Suprapubic skin (tissue), 4 donors: ENCODE measurements around the gene AGBL5.

Experiments used
- EP300 ChIP-seq: sonication (generic); formaldehyde crosslinking; IDR thresholded peaks from one replicate; pipeline ENCODE4 v1.6.1; 2017; ENCODE audit warnings: antibody characterized with exemption
- POLR2A ChIP-seq, 2 donors: fragments of 450-650 bp; IDR thresholded peaks; one replicate each; pipeline ENCODE4 v1.6.1; 2017; ENCODE audit warnings: antibody characterized with exemption in 2 of 2, mild to moderate bottlenecking in 2 of 2, moderate library complexity in 2 of 2
- POLR2AphosphoS5 ChIP-seq, 3 donors: sonication (generic); formaldehyde crosslinking; IDR thresholded peaks; one replicate each; pipeline ENCODE4 v1.6.1; 2017; ENCODE audit warnings: antibody characterized with exemption in 3 of 3
- TF ChIP-seq, protein P1 (sequence below), 2 donors: fragments of 200-600 bp in 1 of 2; fragments of 450-650 bp in 1 of 2; sonication (generic) in 1 of 2; IDR thresholded peaks; one replicate each; pipeline ENCODE4 v1.5.1; 2016 to 2019; ENCODE audit warnings: antibody characterized with exemption in 2 of 2, mild to moderate bottlenecking in 1 of 2, moderate library complexity in 1 of 2

DNA sequence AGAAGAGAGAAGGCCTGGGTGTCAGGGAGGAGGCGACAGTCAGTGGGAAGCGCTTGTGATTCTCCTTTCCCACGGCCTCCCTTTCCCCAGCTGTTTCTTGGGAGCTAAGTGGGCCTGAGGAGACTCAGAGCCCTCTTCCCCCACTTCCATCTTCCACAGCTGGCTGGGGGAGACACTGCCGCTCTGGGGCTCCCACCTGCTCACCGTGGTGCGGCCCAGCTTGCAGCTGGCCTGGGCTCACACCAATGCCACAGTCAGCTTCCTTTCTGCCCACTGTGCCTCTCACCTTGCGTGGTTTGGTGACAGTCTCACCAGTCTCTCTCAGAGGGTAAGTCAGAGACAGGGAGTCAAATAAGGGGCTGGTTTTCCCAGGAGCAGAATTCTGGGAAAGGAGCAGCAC is 11.6 kb upstream of the AGBL5 start:
- TF ChIP-seq, protein P1, sequence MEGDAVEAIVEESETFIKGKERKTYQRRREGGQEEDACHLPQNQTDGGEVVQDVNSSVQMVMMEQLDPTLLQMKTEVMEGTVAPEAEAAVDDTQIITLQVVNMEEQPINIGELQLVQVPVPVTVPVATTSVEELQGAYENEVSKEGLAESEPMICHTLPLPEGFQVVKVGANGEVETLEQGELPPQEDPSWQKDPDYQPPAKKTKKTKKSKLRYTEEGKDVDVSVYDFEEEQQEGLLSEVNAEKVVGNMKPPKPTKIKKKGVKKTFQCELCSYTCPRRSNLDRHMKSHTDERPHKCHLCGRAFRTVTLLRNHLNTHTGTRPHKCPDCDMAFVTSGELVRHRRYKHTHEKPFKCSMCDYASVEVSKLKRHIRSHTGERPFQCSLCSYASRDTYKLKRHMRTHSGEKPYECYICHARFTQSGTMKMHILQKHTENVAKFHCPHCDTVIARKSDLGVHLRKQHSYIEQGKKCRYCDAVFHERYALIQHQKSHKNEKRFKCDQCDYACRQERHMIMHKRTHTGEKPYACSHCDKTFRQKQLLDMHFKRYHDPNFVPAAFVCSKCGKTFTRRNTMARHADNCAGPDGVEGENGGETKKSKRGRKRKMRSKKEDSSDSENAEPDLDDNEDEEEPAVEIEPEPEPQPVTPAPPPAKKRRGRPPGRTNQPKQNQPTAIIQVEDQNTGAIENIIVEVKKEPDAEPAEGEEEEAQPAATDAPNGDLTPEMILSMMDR (IDR thresholded peaks at IDR 0.05) = no peak
- TF ChIP-seq POLR2AphosphoS5 (IDR thresholded peaks at IDR 0.05) = no peak
- TF ChIP-seq POLR2A (IDR thresholded peaks at IDR 0.05) = no peak
- TF ChIP-seq EP300 = no peak
